ENCODE data around the gene KCMF1.

DNA sequence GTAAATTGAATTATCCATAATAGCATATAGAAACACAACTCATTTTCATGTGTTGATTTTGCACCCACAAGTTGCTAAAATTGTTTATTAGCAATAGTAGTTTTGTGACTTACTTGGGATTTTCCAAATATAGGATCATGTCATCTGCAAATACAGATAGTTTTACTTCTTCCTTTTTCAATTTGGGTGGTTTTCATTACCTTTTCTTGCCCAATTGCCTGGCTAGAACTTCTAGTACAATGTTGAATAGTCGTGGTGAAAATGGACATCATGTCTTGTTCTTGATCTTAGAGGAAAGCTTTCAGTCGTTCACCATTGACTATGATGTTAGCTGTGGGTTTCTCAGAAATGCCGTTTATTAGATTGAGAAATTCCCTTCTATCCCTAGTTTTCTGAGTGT, 102.1 kb downstream of the KCMF1 start:
- TF ChIP-seq, protein P1, sequence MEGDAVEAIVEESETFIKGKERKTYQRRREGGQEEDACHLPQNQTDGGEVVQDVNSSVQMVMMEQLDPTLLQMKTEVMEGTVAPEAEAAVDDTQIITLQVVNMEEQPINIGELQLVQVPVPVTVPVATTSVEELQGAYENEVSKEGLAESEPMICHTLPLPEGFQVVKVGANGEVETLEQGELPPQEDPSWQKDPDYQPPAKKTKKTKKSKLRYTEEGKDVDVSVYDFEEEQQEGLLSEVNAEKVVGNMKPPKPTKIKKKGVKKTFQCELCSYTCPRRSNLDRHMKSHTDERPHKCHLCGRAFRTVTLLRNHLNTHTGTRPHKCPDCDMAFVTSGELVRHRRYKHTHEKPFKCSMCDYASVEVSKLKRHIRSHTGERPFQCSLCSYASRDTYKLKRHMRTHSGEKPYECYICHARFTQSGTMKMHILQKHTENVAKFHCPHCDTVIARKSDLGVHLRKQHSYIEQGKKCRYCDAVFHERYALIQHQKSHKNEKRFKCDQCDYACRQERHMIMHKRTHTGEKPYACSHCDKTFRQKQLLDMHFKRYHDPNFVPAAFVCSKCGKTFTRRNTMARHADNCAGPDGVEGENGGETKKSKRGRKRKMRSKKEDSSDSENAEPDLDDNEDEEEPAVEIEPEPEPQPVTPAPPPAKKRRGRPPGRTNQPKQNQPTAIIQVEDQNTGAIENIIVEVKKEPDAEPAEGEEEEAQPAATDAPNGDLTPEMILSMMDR (IDR thresholded peaks at IDR 0.05), result no peak
- TF ChIP-seq EZH2 (IDR thresholded peaks at IDR 0.05; ENCODE audit: borderline replicate concordance, insufficient read depth, low read depth, low read length, poor library complexity, severe bottlenecking), result no peak
